H1 (cell line): Measurements from ENCODE around the gene ASPG. TPM values are rescaled to one million over a fixed set of nuclear protein-coding genes. Genes with fewer than 3 reads are reported as not detected.

Experiments used
- CTCF ChIA-PET: fragments of 300-600 bp; sonication (Branson Sonifier 250); formaldehyde crosslinking; loops from one replicate; lab custom pipeline; 2021; ENCODE audit not compliant: partially characterized antibody; lab: Charles Lee
- POLR2A ChIA-PET: fragments of 300-600 bp; sonication (Branson Sonifier 250); formaldehyde crosslinking; loops from one replicate; lab custom pipeline; 2021; ENCODE audit warnings: inconsistent platforms; ENCODE audit not compliant: partially characterized antibody; lab: Charles Lee
- DNase-seq, 2 experiments: peaks; one replicate each; pipeline versions ENCODE4 v3.0.0 to v3.0.0-alpha.2; 2010 to 2022; ENCODE audit warnings: low spot score in 2 of 2, low read depth in 1 of 2, mixed read lengths in 1 of 2
- FAIRE-seq: peaks from 2 replicates; lab custom pipeline; 2011; peaks lifted over from hg19 to GRCh38; lab: Jason Lieb, UNC
- H2AFZ ChIP-seq: 2 replicates; pipeline ENCODE4 v1.8.1; 2012; ENCODE audit warnings: low read length, inconsistent platforms
- H2AK5ac ChIP-seq: 2 replicates; pipeline ENCODE4 v1.6.1; 2013; ENCODE audit warnings: low read depth, low read length
- H2BK120ac ChIP-seq: replicated peaks from 2 replicates; pipeline ENCODE3; 2013; ENCODE audit warnings: low read depth, low read length, inconsistent platforms
- H2BK12ac ChIP-seq: 2 replicates; pipeline ENCODE4 v1.6.1; 2013; ENCODE audit warnings: low read depth, low read length
- H2BK15ac ChIP-seq: 2 replicates; pipeline ENCODE4 v1.6.1; 2013; ENCODE audit warnings: low read length
- H2BK20ac ChIP-seq: 2 replicates; pipeline ENCODE4 v1.6.1; 2013; ENCODE audit warnings: low read length
- H2BK5ac ChIP-seq: 2 replicates; pipeline ENCODE4 v1.6.1; 2013; ENCODE audit warnings: low read depth, low read length
- H3K14ac ChIP-seq: 2 replicates; pipeline ENCODE4 v1.6.1; 2013; ENCODE audit warnings: inconsistent platforms; ENCODE audit not compliant: insufficient read length
- H3K18ac ChIP-seq: 2 replicates; pipeline ENCODE4 v1.6.1; 2013; ENCODE audit warnings: low read length; ENCODE audit errors: extremely low read depth
- H3K23ac ChIP-seq: 2 replicates; pipeline ENCODE4 v1.6.1; 2013; ENCODE audit warnings: inconsistent platforms; ENCODE audit not compliant: insufficient read length
- H3K23me2 ChIP-seq: 2 replicates; pipeline ENCODE4 v1.6.1; 2013; ENCODE audit warnings: low read depth, low read length
- H3K27ac ChIP-seq: 2 replicates; pipeline ENCODE4 v1.6.1; 2011; ENCODE audit warnings: low read depth, low read length, inconsistent platforms
- H3K27me3 ChIP-seq, 4 experiments: replicated peaks in 1 of 4; 1 replicate in 1 of 4; 2 replicates in 3 of 4; pipeline versions ENCODE4 v1.6.1 to v1.8.1; 2011 to 2013; ENCODE audit warnings: low read length in 3 of 4, mild to moderate bottlenecking in 3 of 4, inconsistent platforms in 2 of 4, mixed read lengths in 2 of 4, moderate library complexity in 1 of 4; ENCODE audit not compliant: control insufficient read depth in 3 of 4, insufficient read depth in 3 of 4; ENCODE audit errors: extremely low read depth in 1 of 4
- H3K36me3 ChIP-seq, 4 experiments: 2 replicates each; pipeline versions ENCODE4 v1.6.1 to v1.8.1; 2011 to 2013; ENCODE audit warnings: mild to moderate bottlenecking in 4 of 4, low read length in 3 of 4, moderate library complexity in 2 of 4, control low read depth in 1 of 4, inconsistent platforms in 1 of 4; ENCODE audit not compliant: insufficient read depth in 4 of 4, control insufficient read depth in 2 of 4
- H3K4ac ChIP-seq: replicated peaks from 2 replicates; pipeline ENCODE3; 2013; ENCODE audit warnings: low read length, low read depth, mixed read lengths, inconsistent platforms; ENCODE audit not compliant: insufficient read length
- H3K4me1 ChIP-seq, 4 experiments: replicated peaks in 1 of 4; 1 replicate in 1 of 4; 2 replicates in 3 of 4; pipeline versions ENCODE4 v1.6.1 to v1.8.1; 2011 to 2013; ENCODE audit warnings: low read length in 3 of 4, inconsistent platforms in 2 of 4, mixed read lengths in 1 of 4; ENCODE audit not compliant: insufficient read depth in 4 of 4, control insufficient read depth in 3 of 4
- H3K4me2 ChIP-seq, 2 experiments: 2 replicates each; pipeline versions ENCODE4 v1.6.1 to v1.8.1; 2011 to 2013; ENCODE audit warnings: low read depth in 2 of 2, low read length in 2 of 2, control low read depth in 1 of 2, inconsistent platforms in 1 of 2, mild to moderate bottlenecking in 1 of 2; ENCODE audit not compliant: insufficient read depth in 1 of 2
- H3K4me3 ChIP-seq, 4 experiments: fragments of 200-600, 300-600 bp in 1 of 4; sonication (generic), shearing (Covaris generic), sonication (Bioruptor Twin) in 1 of 4; 2 replicates each; pipeline versions ENCODE4 v1.5.1 to v1.8.1; 2011 to 2016; ENCODE audit warnings: low read length in 4 of 4, low read depth in 3 of 4, control low read depth in 2 of 4, inconsistent platforms in 2 of 4, mild to moderate bottlenecking in 2 of 4, mixed read lengths in 1 of 4, moderate library complexity in 1 of 4; ENCODE audit not compliant: insufficient read depth in 2 of 4; ENCODE audit errors: extremely low read depth in 1 of 4
- H3K56ac ChIP-seq: replicated peaks from 2 replicates; pipeline ENCODE3; 2013; ENCODE audit warnings: low read depth, mild to moderate bottlenecking, mixed read lengths, low read length, inconsistent platforms; ENCODE audit not compliant: insufficient read length
- H3K79me1 ChIP-seq: 2 replicates; pipeline ENCODE4 v1.6.1; 2013; ENCODE audit warnings: low read depth, low read length, control low read depth
- H3K79me2 ChIP-seq, 2 experiments: 2 replicates each; pipeline versions ENCODE4 v1.6.1 to v1.8.1; 2012 to 2013; ENCODE audit warnings: low read length in 2 of 2, mild to moderate bottlenecking in 2 of 2, inconsistent platforms in 1 of 2; ENCODE audit not compliant: insufficient read depth in 2 of 2, control insufficient read depth in 1 of 2
- H3K9ac ChIP-seq, 4 experiments: replicated peaks in 1 of 4; 1 replicate in 1 of 4; 2 replicates in 3 of 4; pipeline versions ENCODE4 v1.6.1 to v1.8.1; 2011 to 2013; ENCODE audit warnings: low read depth in 3 of 4, low read length in 3 of 4, control low read depth in 2 of 4, mild to moderate bottlenecking in 2 of 4, moderate library complexity in 2 of 4, inconsistent platforms in 1 of 4; ENCODE audit errors: extremely low read depth in 1 of 4
- H3K9me3 ChIP-seq, 2 experiments: 2 replicates each; pipeline versions ENCODE4 v1.6.1 to v1.8.1; 2012 to 2013; ENCODE audit warnings: mild to moderate bottlenecking in 2 of 2, moderate library complexity in 2 of 2, control low read depth in 1 of 2, inconsistent platforms in 1 of 2, low read depth in 1 of 2, low read length in 1 of 2, mixed read lengths in 1 of 2; ENCODE audit not compliant: insufficient read depth in 2 of 2
- H4K20me1 ChIP-seq, 2 experiments: replicated peaks in 1 of 2; 2 replicates each; pipeline versions ENCODE3 to v1.8.1; 2011 to 2013; ENCODE audit warnings: inconsistent platforms in 2 of 2, low read length in 2 of 2, mild to moderate bottlenecking in 1 of 2; ENCODE audit not compliant: insufficient read depth in 2 of 2, control insufficient read depth in 1 of 2
- H4K5ac ChIP-seq: 2 replicates; pipeline ENCODE4 v1.6.1; 2013; ENCODE audit warnings: low read length, low read depth, mixed read lengths, inconsistent platforms; ENCODE audit not compliant: insufficient read length
- H4K8ac ChIP-seq: 2 replicates; pipeline ENCODE4 v1.8.0; 2013; ENCODE audit warnings: mild to moderate bottlenecking, moderate library complexity, low read length, inconsistent platforms; ENCODE audit not compliant: insufficient read depth; ENCODE audit errors: extremely low read depth
- H4K91ac ChIP-seq: replicated peaks from 2 replicates; pipeline ENCODE3; 2013; ENCODE audit warnings: low read length, mixed read lengths, inconsistent platforms; ENCODE audit not compliant: insufficient read length
- BCL11A ChIP-seq, 2 experiments: IDR thresholded peaks; one replicate each; pipeline ENCODE4 v1.6.1; 2011; ENCODE audit warnings: low read depth in 2 of 2, low read length in 2 of 2, mild to moderate bottlenecking in 2 of 2
- EZH2 ChIP-seq: fragments of 200-600 bp; sonication (generic); IDR thresholded peaks from 2 replicates; pipeline ENCODE4 v1.7.1; 2012; ENCODE audit warnings: low read depth, mild to moderate bottlenecking, moderate library complexity, low read length, inconsistent platforms; ENCODE audit not compliant: severe bottlenecking
- RXRA ChIP-seq: IDR thresholded peaks from 2 replicates; pipeline ENCODE4 v1.6.1; 2011; ENCODE audit warnings: low read depth, mild to moderate bottlenecking, low read length, moderate library complexity; ENCODE audit not compliant: insufficient read depth
- TCF12 ChIP-seq: IDR thresholded peaks from 2 replicates; pipeline ENCODE4 v1.6.1; 2011; ENCODE audit warnings: low read depth, mild to moderate bottlenecking, low read length
- WGBS, 2 experiments: shearing (Covaris generic) in 1 of 2; methylation state at CpG; one replicate each; pipeline versions ENCODE4 v1.1.6 to v1.1.7; 2013 to 2015; ENCODE audit warnings: low lambda C conversion rate in 2 of 2, mixed read lengths in 2 of 2, inconsistent platforms in 1 of 2, low coverage in 1 of 2, missing lambda C conversion rate in 1 of 2; ENCODE audit not compliant: insufficient replicate concordance in 2 of 2, insufficient coverage in 1 of 2, insufficient read length in 1 of 2; ENCODE audit errors: extremely low coverage in 1 of 2, missing lambda C conversion rate in 1 of 2; 5-methylcytosine and 5-hydroxymethylcytosine counted together
- polyA plus RNA-seq, 7 experiments: library from polyadenylated mRNA; depleted of rRNA in 3 of 7; stranded (reverse) in 5 of 7; unstranded in 2 of 7; fragments of >200 nt in 5 of 7; fragments of 200-250 nt in 2 of 7; gene quantifications; 1 replicate in 5 of 7; 2 replicates in 1 of 7; 4 replicates in 1 of 7; pipeline versions ENCODE4 v1.2.1 to v1.2.3, GENCODE V29; 2011 to 2013; ENCODE audit warnings: missing spikeins in 2 of 7, mixed read lengths in 2 of 7
- total RNA-seq: library from RNA; stranded (reverse); fragmentation: NEBNext Ultra II Directional; extraction: Animal tissue kit (Norgen Biotek cat#: 25700); gene quantifications from 2 replicates; pipeline ENCODE4 v1.2.1, GENCODE V29; 2021

Gene ASPG
- total and polyA plus RNA-seq, 2 of the 8 experiments (the other 6 are each of a cell fraction or from before 2014, with no cell fraction given): 0.34 to 0.59 TPM

GRCh38 chr14:104119119-104119487, 33.6 kb downstream of the ASPG start:
- peaks cover 17 to 39% (median 29%) of the 10 kb centered on the region in 4 experiments for H3K27me3 ChIP-seq
- FAIRE-seq: no peak
- TF ChIP-seq TCF12 (no peak), EZH2 (no peak), BCL11A (IDR thresholded peaks at IDR 0.05; ENCODE audit: low read depth in 2 of 2, low read length in 2 of 2) (no peak), RXRA (no peak)

More at GRCh38 chr14:104119119-104119487, 33.6 kb downstream of the ASPG start:
- Histone ChIP-seq H3K14ac (no peak overlapping the region), H4K20me1 (no peaks in the 10 kb centered on the region), H3K9ac (no peak overlapping the region), H2BK5ac (no peak overlapping the region), H3K27ac (no peak overlapping the region), H3K79me1 (no peaks in the 10 kb centered on the region), H3K4me2 (no peak overlapping the region), H4K8ac (no peak overlapping the region), H3K23ac (no peak overlapping the region), H3K4me3 (no peak overlapping the region), H2BK120ac (no peak overlapping the region), H4K5ac (no peak overlapping the region), H2BK15ac (no peak overlapping the region), H3K79me2 (no peaks in the 10 kb centered on the region), H3K9me3 (0 out of 4 replicates have a peak, but pooled peaks cover 0 to 4% of the 10 kb centered on the region in 2 experiments), H2AFZ (no peak overlapping the region), H3K18ac (no peak overlapping the region), H2BK20ac (no peak overlapping the region), H2BK12ac (no peak overlapping the region), H3K4me1 (peaks cover 0 to 11% (median 3%) of the 10 kb centered on the region in 4 experiments; a peak in 6 of 7 replicates), H3K23me2 (peaks cover 12% of the 10 kb centered on the region; the same call in 1 of the 2 replicates), H3K4ac (no peak overlapping the region), H3K36me3 (no peaks in the 10 kb centered on the region; a peak in 1 of 8 replicates), H3K56ac (no peak overlapping the region), H2AK5ac (no peak overlapping the region), H4K91ac (no peak overlapping the region)
- peak in 1 of 2 experiments; percentile 40 for DNase-seq
- CTCF ChIA-PET: interaction anchor here (0.8 to 3.8 kb wide), 8 partner anchors 11 to 222 kb away, joined by 3 to 18 read pairs (median 4); no protein-coding TSS in a partner anchor
- POLR2A ChIA-PET: no interaction called here
- WGBS, 2 experiments: 88% methylated on average over 3 of the region's 3 CpGs; no CpG with 5 or more reads in 1 of the 2 experiments
